ENCODE data around the gene SEL1L3. TPM values are rescaled to one million over a fixed set of nuclear protein-coding genes. Genes with fewer than 3 reads are reported as not detected.
"Not testable (repeated sequence)": the region's sequence is repeated elsewhere in the genome, so short reads cannot be mapped to it uniquely, and the experiment has no call there.

SEL1L3 gene
- total RNA-seq, result 36.0 and 37.1 TPM in 2 replicates

DNA sequence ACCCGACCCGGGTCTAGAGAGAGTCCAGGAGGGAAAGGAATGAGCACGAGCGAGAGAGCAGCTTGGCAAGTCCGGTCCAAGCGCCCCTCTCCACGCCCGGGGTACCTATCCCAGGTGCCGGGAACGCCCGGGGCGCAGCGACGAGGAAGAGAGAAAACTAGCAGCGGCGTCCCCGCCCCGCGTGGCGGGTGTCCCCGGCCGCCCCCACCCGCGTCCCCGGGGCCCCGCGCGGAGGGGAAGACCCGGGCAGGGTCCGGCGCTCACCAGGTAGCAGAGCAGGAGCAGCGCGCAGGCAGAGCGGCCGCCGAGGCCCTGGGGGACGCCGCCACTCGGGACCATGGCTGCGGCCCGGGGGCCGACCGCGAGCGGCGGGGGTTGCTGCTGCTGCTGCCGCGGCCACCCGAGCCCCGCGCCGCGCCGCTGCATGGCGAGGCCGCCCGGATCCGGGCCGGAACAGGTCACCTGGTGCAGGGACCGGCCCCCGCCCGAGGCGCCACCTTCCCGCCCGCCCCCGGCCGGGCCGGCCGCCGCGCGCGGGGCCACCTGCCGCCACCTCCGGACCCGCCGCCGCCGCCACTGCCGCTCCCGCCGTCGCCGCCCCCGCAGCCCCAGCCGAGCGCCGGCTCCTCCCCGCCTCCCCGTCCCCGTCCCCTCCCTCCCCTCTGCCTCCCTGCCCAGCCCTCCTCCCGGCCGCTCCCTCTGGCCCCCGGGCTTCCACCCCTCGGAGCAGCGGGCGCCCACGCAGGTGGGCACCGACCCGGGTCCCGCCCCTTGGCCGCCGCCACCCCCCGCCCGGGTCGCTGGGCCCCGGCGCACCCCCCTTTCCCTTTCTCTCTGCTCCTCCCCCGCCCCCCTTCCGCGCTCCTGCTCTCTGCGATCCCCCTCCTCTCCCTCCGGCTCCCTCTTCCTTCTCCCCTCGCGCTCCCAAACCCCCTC lies at the start of gene SEL1L3:
Gene SEL1L3, minus strand, starts transcription at position 578 of the 936 bp plus-strand sequence. Its CDS starts 152 bp downstream, at position 426.
- Mint-ChIP-seq H3K4me1 (ENCODE audit: low read depth) (peaks cover 42% of the 10 kb centered on the region), H3K27ac (peak within 1 kb of the TSS; percentile 99), H3K9me3 (no peaks in the 10 kb centered on the region), H3K27me3 (ENCODE audit: insufficient read depth) (no peaks in the 10 kb centered on the region), H3K4me3 (peak within 1 kb of the TSS; percentile 99), H3K36me3 (ENCODE audit: low read depth) (peaks cover 11% of the 10 kb centered on the region)
- intact Hi-C loops (cut with micrococcal nuclease), result loop anchor here (1.0 to 10.0 kb wide), 8 partner anchors 52 to 1152 kb away; partner anchors contain the start of genes PI4K2B, RBPJ, SMIM20 and TBC1D19
- peak; percentile 37 for DNase-seq (ENCODE audit: low spot score)

GRCh38 chr4:25911356-25911755 lies 48.6 kb upstream of the SEL1L3 start:
- Mint-ChIP-seq H3K27me3 (ENCODE audit: insufficient read depth) (peaks cover 7% of the 10 kb centered on the region), H3K27ac (no peak overlapping the region), H3K4me1 (ENCODE audit: low read depth) (peaks cover 24% of the 10 kb centered on the region), H3K9me3 (no peaks in the 10 kb centered on the region), H3K36me3 (ENCODE audit: low read depth) (peaks cover 6% of the 10 kb centered on the region), H3K4me3 (no peak overlapping the region)
- no peak for DNase-seq (ENCODE audit: low spot score)
- intact Hi-C loops (cut with micrococcal nuclease), result loop anchor here (10.0 kb wide), 2 partner anchors 677 to 1327 kb away; partner anchors contain the start of genes DHX15 and PI4K2B

DNA sequence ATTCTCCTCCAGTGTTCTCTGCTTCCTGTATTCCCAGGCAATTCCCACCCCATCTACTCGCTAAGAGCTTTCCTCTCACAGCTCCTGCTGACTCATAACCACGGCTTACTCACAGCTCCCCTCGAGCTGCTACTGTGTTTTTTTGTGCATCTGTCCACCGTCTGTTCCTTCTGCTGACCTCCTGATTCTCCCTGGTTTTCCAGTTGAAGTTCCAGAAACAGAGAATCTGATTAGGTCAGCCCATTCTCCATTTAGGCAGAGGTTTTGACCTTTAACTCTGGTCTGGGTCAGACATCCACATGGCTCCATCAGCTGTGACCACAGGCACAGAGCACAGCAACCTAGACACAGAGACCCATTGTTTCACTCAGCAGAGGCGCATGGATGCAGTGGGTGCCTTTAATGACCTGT lies 45.7 kb upstream of the SEL1L3 start:
- Mint-ChIP-seq H3K9me3 (no peaks in the 10 kb centered on the region), H3K4me1 (ENCODE audit: low read depth) (peaks cover 6% of the 10 kb centered on the region), H3K27me3 (ENCODE audit: insufficient read depth) (peaks cover 7% of the 10 kb centered on the region), H3K27ac (no peak overlapping the region), H3K4me3 (no peak overlapping the region), H3K36me3 (ENCODE audit: low read depth) (no peaks in the 10 kb centered on the region)
- DNase-seq (ENCODE audit: low spot score), result no peak
- intact Hi-C loops (cut with micrococcal nuclease), result no loop called here

GRCh38 chr4:25906113-25906512 lies 43.3 kb upstream of the SEL1L3 start:
- intact Hi-C loops (cut with micrococcal nuclease); H3K27ac Mint-ChIP-seq; H3K36me3 Mint-ChIP-seq (ENCODE audit: low read depth); DNase-seq (ENCODE audit: low spot score); H3K27me3 Mint-ChIP-seq (ENCODE audit: insufficient read depth); H3K9me3 Mint-ChIP-seq; H3K4me3 Mint-ChIP-seq; H3K4me1 Mint-ChIP-seq (ENCODE audit: low read depth): not testable (repeated sequence)

DNA sequence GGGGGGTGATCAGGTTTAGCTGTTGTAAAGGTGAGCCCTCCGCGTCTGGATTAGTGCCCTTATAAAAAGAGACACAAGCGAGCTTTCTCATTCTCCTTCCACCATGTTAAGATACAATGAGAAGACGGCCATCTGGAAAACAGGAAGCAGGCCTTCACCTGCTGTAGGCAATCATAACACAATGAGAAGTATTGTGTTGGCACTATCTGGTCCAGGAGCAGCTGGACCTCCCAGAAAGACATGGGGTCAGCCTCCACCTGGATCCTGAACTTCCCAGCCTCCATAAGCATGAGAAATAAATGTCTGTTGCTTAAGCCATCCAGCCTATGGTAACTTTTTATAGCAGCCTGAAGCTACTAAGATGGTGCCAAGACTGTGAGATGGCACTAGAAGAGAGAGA lies 42.6 kb upstream of the SEL1L3 start:
- no peak for DNase-seq (ENCODE audit: low spot score)
- H3K27ac Mint-ChIP-seq, result no peak overlapping the region
- peaks cover 8% of the 10 kb centered on the region for H3K27me3 Mint-ChIP-seq (ENCODE audit: insufficient read depth)
- no peaks in the 10 kb centered on the region for H3K4me1 Mint-ChIP-seq (ENCODE audit: low read depth)
- H3K9me3 Mint-ChIP-seq, result no peaks in the 10 kb centered on the region
- no peak overlapping the region for H3K4me3 Mint-ChIP-seq
- no peaks in the 10 kb centered on the region for H3K36me3 Mint-ChIP-seq (ENCODE audit: low read depth)
- intact Hi-C loops (cut with micrococcal nuclease), result no loop called here

GRCh38 chr4:25904748-25905082 lies 41.9 kb upstream of the SEL1L3 start:
- Mint-ChIP-seq H3K9me3 (no peaks in the 10 kb centered on the region), H3K27me3 (ENCODE audit: insufficient read depth) (peaks cover 4% of the 10 kb centered on the region), H3K4me1 (ENCODE audit: low read depth) (no peaks in the 10 kb centered on the region), H3K36me3 (ENCODE audit: low read depth) (no peaks in the 10 kb centered on the region), H3K27ac (no peak overlapping the region), H3K4me3 (no peak overlapping the region)
- DNase-seq (ENCODE audit: low spot score), result no peak
- intact Hi-C loops (cut with micrococcal nuclease), result no loop called here

DNA sequence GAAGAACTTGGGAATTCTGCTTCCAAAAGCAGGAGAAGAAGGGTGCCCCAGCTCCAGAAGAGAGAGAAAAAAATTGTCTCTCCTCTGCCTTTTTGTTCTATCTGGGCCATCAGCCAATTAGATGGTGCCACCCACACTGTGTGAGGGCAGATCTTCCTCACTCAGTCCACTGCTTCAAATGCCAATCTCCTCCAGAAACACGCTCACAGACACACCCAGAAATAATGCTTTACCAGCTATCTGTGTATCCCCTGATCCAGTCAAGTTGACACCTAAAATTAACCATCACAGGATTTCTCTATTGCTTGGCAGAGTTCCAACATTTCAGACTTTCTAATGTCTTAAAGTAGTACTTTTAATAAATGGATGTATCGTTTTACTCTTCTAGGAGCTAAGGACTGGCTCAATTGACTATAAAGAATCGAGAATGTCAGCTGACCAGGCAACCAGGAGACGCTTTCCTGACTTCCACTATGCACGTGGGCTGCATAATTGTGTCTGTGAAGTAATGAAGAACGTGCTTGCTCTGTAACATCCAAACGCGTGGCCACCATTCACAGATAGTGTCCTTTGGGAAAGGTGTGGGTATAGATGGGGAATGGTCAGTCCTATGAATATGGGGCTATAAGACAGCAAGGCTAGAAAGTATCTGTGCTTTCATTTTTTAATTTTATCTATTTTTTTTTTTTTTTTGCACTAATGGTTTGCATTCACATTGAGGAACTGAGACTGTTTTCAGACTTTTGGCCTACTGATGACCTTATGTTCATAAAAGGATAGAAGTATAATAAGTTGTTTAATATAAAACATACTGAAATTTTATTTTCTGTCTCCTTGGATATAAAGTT lies 41.3 kb upstream of the SEL1L3 start:
- Mint-ChIP-seq H3K27ac (no peak overlapping the region), H3K27me3 (ENCODE audit: insufficient read depth) (peaks cover 4% of the 10 kb centered on the region), H3K9me3 (no peaks in the 10 kb centered on the region), H3K4me1 (ENCODE audit: low read depth) (no peaks in the 10 kb centered on the region), H3K36me3 (ENCODE audit: low read depth) (no peaks in the 10 kb centered on the region), H3K4me3 (no peak overlapping the region)
- no peak for DNase-seq (ENCODE audit: low spot score)
- intact Hi-C loops (cut with micrococcal nuclease), result no loop called here

- H3K36me3 Mint-ChIP-seq (ENCODE audit: low read depth), result no peaks in the 10 kb centered on the region
- intact Hi-C loops (cut with micrococcal nuclease), result no loop called here
- peaks cover 2% of the 10 kb centered on the region for H3K27me3 Mint-ChIP-seq (ENCODE audit: insufficient read depth)
- H3K4me3 Mint-ChIP-seq, result no peak overlapping the region
- H3K27ac Mint-ChIP-seq, result no peak overlapping the region
- no peaks in the 10 kb centered on the region for H3K4me1 Mint-ChIP-seq (ENCODE audit: low read depth)
- H3K9me3 Mint-ChIP-seq, result no peaks in the 10 kb centered on the region
- DNase-seq (ENCODE audit: low spot score), result no peak
Measured at GRCh38 chr4:25901030-25901430, 38.2 kb upstream of the SEL1L3 start.

DNA sequence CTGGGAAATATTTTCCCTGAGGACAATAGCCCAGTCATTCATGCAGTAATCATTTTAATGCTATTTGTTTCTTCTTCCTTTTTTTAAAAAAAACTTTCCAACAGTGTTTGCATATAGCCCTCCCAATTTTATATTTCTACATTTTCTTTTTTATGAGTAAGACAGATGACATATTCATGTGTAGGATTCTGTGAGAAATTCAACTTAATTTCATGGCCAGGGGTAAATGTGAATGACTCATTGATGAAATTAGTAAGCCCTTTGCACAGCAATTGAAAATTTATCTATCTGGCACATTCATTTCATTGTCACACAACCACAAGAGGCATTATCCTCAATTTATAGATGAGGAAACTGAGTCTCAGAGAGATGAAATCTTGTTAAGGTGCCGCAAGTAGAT lies 37.5 kb upstream of the SEL1L3 start:
- H3K36me3 Mint-ChIP-seq (ENCODE audit: low read depth), result no peaks in the 10 kb centered on the region

GRCh38 chr4:25896776-25897539 lies 34.2 kb upstream of the SEL1L3 start:
- peaks cover 1% of the 10 kb centered on the region for H3K27me3 Mint-ChIP-seq (ENCODE audit: insufficient read depth)
- H3K4me3 Mint-ChIP-seq, result no peak overlapping the region
- H3K27ac Mint-ChIP-seq, result no peak overlapping the region
- H3K4me1 Mint-ChIP-seq (ENCODE audit: low read depth), result no peaks in the 10 kb centered on the region
- intact Hi-C loops (cut with micrococcal nuclease), result no loop called here
- DNase-seq (ENCODE audit: low spot score), result no peak
- H3K36me3 Mint-ChIP-seq (ENCODE audit: low read depth), result no peaks in the 10 kb centered on the region
- no peaks in the 10 kb centered on the region for H3K9me3 Mint-ChIP-seq

More for the DNA sequence above, 37.5 kb upstream of the SEL1L3 start:
- Mint-ChIP-seq H3K27ac (no peak overlapping the region), H3K9me3 (no peaks in the 10 kb centered on the region), H3K4me3 (no peak overlapping the region), H3K4me1 (ENCODE audit: low read depth) (no peaks in the 10 kb centered on the region), H3K27me3 (ENCODE audit: insufficient read depth) (peaks cover 2% of the 10 kb centered on the region)
- intact Hi-C loops (cut with micrococcal nuclease), result no loop called here
- DNase-seq (ENCODE audit: low spot score), result no peak

DNA sequence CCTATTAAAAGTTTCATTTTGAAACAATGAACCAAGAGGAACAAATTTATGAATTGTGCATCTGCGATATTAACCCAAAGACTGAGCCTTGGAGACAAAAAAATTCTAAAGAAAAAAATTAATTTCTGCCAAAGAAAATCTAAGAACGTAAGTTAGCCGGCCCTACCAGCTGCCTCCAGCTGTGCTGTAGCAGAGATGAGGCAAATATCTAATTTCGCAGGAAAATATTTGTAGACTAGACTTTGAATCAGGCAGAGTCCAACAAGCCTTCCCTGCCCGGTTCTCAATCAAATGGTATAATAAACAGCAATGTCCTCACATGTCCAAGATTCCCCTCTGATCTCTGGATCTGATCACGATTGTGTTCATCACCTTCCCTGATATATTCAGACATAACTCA lies 30.0 kb upstream of the SEL1L3 start:
- H3K9me3 Mint-ChIP-seq, result no peaks in the 10 kb centered on the region
- H3K4me3 Mint-ChIP-seq, result no peak overlapping the region
- intact Hi-C loops (cut with micrococcal nuclease), result no loop called here
- H3K36me3 Mint-ChIP-seq (ENCODE audit: low read depth), result no peaks in the 10 kb centered on the region
- H3K27me3 Mint-ChIP-seq (ENCODE audit: insufficient read depth), result peaks cover 1% of the 10 kb centered on the region
- DNase-seq (ENCODE audit: low spot score), result no peak
- no peak overlapping the region for H3K27ac Mint-ChIP-seq
- H3K4me1 Mint-ChIP-seq (ENCODE audit: low read depth), result no peaks in the 10 kb centered on the region

DNA sequence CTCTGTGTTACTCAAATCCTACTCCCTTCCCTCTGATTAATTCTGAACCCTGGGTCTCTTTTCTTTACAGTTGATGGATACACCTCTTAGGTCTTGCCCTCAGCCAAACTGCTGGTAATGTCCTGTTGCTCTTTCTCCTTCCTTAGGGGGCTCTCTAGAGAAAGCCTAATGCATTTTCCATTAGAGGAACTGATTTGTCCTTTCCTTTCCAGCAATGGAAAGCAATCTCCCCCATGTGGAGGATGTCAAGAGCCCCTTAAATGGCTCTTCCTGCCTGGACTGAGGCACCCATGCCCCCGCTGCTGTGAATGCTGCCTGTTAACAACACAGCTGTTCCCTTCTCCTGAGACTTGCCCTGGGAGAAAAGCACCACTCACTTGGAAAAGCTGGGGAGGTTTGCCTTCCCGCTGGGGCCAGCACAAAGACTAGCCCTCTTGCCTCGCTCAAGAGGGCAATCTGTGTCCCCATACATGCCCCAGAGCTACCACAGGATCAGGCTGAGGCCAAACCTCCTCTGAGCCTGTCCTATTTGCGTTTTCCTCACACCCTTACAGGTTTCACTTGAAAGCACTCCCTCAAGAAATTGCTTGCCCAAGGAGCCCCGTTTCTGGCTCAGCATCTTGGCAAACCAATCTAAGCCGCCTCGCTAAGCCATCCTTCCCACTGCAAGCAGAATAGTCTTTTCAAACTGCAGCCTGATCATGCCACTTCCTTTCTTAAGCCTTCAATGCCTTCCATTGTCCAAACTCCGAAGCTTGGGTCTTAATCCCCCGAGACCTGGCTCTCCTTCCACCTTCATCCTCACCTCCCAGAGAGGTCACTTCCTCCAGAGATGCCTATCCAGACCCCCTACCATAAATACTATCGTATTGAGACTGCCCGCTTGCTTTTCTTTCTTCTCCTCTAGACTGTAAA lies 28.0 kb upstream of the SEL1L3 start:
- intact Hi-C loops (cut with micrococcal nuclease), result no loop called here

More for the DNA sequence above, 28.0 kb upstream of the SEL1L3 start:
- DNase-seq (ENCODE audit: low spot score), result no peak
- Mint-ChIP-seq H3K4me3 (no peak overlapping the region), H3K9me3 (no peaks in the 10 kb centered on the region), H3K27ac (no peak overlapping the region), H3K36me3 (ENCODE audit: low read depth) (no peaks in the 10 kb centered on the region), H3K4me1 (ENCODE audit: low read depth) (no peaks in the 10 kb centered on the region), H3K27me3 (ENCODE audit: insufficient read depth) (peaks cover 1% of the 10 kb centered on the region)
